ENCODE results near the gene UAP1L1. TPM values are rescaled to one million over a fixed set of nuclear protein-coding genes. Genes with fewer than 3 reads are reported as not detected.

Gene UAP1L1
- total RNA-seq, 2 experiments from 2014 or later, result 49.8 to 50.1 TPM

- Mint-ChIP-seq H3K36me3 (ENCODE audit: low read depth) (no peaks in the 10 kb centered on the region), H3K9me3 (no peaks in the 10 kb centered on the region), H3K27ac (no peak overlapping the region), H3K4me1 (ENCODE audit: low read depth) (peaks cover 10% of the 10 kb centered on the region), H3K27me3 (peaks cover 40% of the 10 kb centered on the region), H3K4me3 (peak overlapping the region; percentile 63)
- ATAC-seq (peak; percentile 7), DNase-seq (peak; percentile 38)
- ChIA-PET CTCF (interaction anchor here (1.1 to 7.3 kb wide), 7 partner anchors 10 to 25 kb away, joined by 3 to 164 read pairs (median 12); partner anchors contain the start of genes ABCA2 and SAPCD2), POLR2A (no interaction called here)
- intact Hi-C loops (cut with micrococcal nuclease), result no loop called here
- TF ChIP-seq CTCF (IDR thresholded peaks at IDR 0.05), result no peak
Observed at GRCh38 chr9:137045294-137046087, 31.8 kb upstream of the UAP1L1 start.

- peak within 1 kb of the TSS; percentile 63 for H3K4me3 Mint-ChIP-seq
- ATAC-seq, result peak; percentile 84
- H3K9me3 Mint-ChIP-seq, result no peaks in the 10 kb centered on the region
- no peak within 1 kb of the TSS for H3K27ac Mint-ChIP-seq
- ChIA-PET POLR2A (interaction anchor here (1.0 to 1.8 kb wide), 3 partner anchors 9 to 21 kb away, joined by 3 to 10 read pairs (median 6); no protein-coding TSS in a partner anchor), CTCF (interaction anchor here (0.6 to 7.3 kb wide), 31 partner anchors 9 to 317 kb away, joined by 3 to 164 read pairs (median 5); partner anchors contain the start of genes ABCA2, AJM1, CYSRT1 and FUT7)
- H3K27me3 Mint-ChIP-seq, result peaks cover 42% of the 10 kb centered on the region
- intact Hi-C loops (cut with micrococcal nuclease), result no loop called here
- no peaks in the 10 kb centered on the region for H3K36me3 Mint-ChIP-seq (ENCODE audit: low read depth)
- DNase-seq, result peak; percentile 92
- TF ChIP-seq CTCF (IDR thresholded peaks at IDR 0.05), result peak; percentile 83
- peaks cover 10% of the 10 kb centered on the region for H3K4me1 Mint-ChIP-seq (ENCODE audit: low read depth)
Observed at GRCh38 chr9:137046088-137046787, 31.1 kb upstream of the UAP1L1 start, which contains the start of gene NPDC1. TSS of gene NPDC1 (minus strand) at chr9:137046177. CDS start at chr9:137045989, 188 bp downstream.

GRCh38 chr9:137048655-137049543 lies 28.4 kb upstream of the UAP1L1 start:
- H3K27me3 Mint-ChIP-seq, result peaks cover 43% of the 10 kb centered on the region
- H3K4me1 Mint-ChIP-seq (ENCODE audit: low read depth), result peaks cover 10% of the 10 kb centered on the region
- H3K4me3 Mint-ChIP-seq, result no peak overlapping the region
- no peak overlapping the region for H3K27ac Mint-ChIP-seq
- POLR2A ChIA-PET, result interaction anchor here (0.8 to 1.6 kb wide), 2 partner anchors 10 to 38 kb away, joined by 3 to 4 read pairs; partner anchors contain the start of gene MAN1B1
- no peak for ATAC-seq
- DNase-seq, result no peak
- intact Hi-C loops (cut with micrococcal nuclease), result no loop called here
- no peaks in the 10 kb centered on the region for H3K36me3 Mint-ChIP-seq (ENCODE audit: low read depth)
- no peak for TF ChIP-seq CTCF (IDR thresholded peaks at IDR 0.05)
- CTCF ChIA-PET, result interaction anchor here (0.8 to 7.3 kb wide), 7 partner anchors 14 to 188 kb away, joined by 3 to 164 read pairs (median 5); partner anchors contain the start of genes SAPCD2 and UAP1L1
- no peaks in the 10 kb centered on the region for H3K9me3 Mint-ChIP-seq

GRCh38 chr9:137049544-137050449 lies 27.5 kb upstream of the UAP1L1 start:
- ChIA-PET CTCF (interaction anchor here (0.8 to 7.3 kb wide), 7 partner anchors 15 to 187 kb away, joined by 3 to 164 read pairs (median 5); partner anchors contain the start of genes SAPCD2 and UAP1L1), POLR2A (interaction anchor here (1.6 kb wide), 1 partner anchor 9 kb away, joined by 4 read pairs; no protein-coding TSS in a partner anchor)
- ATAC-seq, result peak; percentile 48
- Mint-ChIP-seq H3K9me3 (no peaks in the 10 kb centered on the region), H3K4me3 (no peak overlapping the region), H3K27me3 (peaks cover 41% of the 10 kb centered on the region), H3K4me1 (ENCODE audit: low read depth) (peaks cover 6% of the 10 kb centered on the region), H3K27ac (no peak overlapping the region), H3K36me3 (ENCODE audit: low read depth) (no peaks in the 10 kb centered on the region)
- peak; percentile 88 for DNase-seq
- TF ChIP-seq CTCF (IDR thresholded peaks at IDR 0.05), result peak; percentile 69
- intact Hi-C loops (cut with micrococcal nuclease), result no loop called here

All from activated CD8-positive, alpha-beta T cell treated with anti-CD3 and anti-CD28 coated beads for 36 hours (primary cell).